Measurements from ENCODE around the gene C12orf76. TPM values are rescaled to one million over a fixed set of nuclear protein-coding genes. Genes with fewer than 3 reads are reported as not detected.

The C12orf76 gene
- total and polyA plus RNA-seq, 10 of the 15 experiments (the other 5 are each of a cell fraction or from before 2014, with no cell fraction given): 3.6 to 20.4 (median 10.7) TPM

GRCh38 chr12:110062241-110062640 lies 13.9 kb upstream of the C12orf76 start (continued):
- TF ChIP-seq ZNF384 (IDR thresholded peaks at IDR 0.05; ENCODE audit: borderline replicate concordance, low read depth, low read length) (no peak), LARP7 (IDR thresholded peaks at IDR 0.05) (no peak), BACH1 (IDR thresholded peaks at IDR 0.05; ENCODE audit: borderline replicate concordance) (no peak), ZSCAN29 (IDR thresholded peaks at IDR 0.05) (no peak)

DNA sequence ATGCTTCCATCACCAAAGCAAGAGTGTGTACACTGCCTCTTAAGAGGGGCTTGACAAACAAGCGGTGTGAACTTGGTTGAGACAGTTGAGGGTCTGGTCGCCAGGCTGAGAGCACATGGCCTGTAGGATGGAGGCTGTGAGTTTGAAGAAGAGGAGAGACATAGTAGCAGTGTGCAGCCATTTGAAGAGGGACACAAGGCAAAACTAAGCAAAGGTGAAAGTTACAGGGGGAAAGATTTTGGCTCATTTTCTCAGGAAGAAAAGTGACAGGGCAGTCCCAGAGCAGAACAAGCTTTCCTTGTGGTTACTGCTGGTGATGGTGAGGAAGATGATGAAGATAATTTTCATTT lies 11.3 kb upstream of the C12orf76 start:
- H4K20me1 ChIP-seq (ENCODE audit: control insufficient read depth, insufficient read depth): no peaks in the 10 kb centered on the region

More for the DNA sequence above, 11.3 kb upstream of the C12orf76 start:
- no peak overlapping the region for H3K4me2 ChIP-seq (ENCODE audit: control insufficient read depth, insufficient read depth)
- no peak overlapping the region for H3K9ac ChIP-seq (ENCODE audit: control insufficient read depth, insufficient read depth, low read length)
- no peak for DNase-seq (ENCODE audit: low read depth, low spot score)
- no peak for ATAC-seq
- no peak overlapping the region for H3K4me3 ChIP-seq
- TF ChIP-seq EGR1 (IDR thresholded peaks at IDR 0.05; ENCODE audit: borderline replicate concordance in 1 of 2, low read depth in 2 of 2, low read length in 2 of 2) (no peak), CREM (IDR thresholded peaks at IDR 0.05; ENCODE audit: low read depth) (no peak), SMAD5 (IDR thresholded peaks at IDR 0.05; ENCODE audit: low read depth) (no peak), PML (IDR thresholded peaks at IDR 0.05; ENCODE audit: low read length) (no peak), ATF2 (IDR thresholded peaks at IDR 0.05; ENCODE audit: low read length) (no peak), MEF2A (IDR thresholded peaks at IDR 0.05; ENCODE audit: insufficient read depth, low read depth, low read length) (no peak), ZNF592 (IDR thresholded peaks at IDR 0.05) (no peak), BCL11A (IDR thresholded peaks at IDR 0.05; ENCODE audit: low read depth, low read length) (no peak), NR2F1 (conservative IDR thresholded peaks at IDR 0.05) (no peak)
- TF ChIP-seq, protein P1, sequence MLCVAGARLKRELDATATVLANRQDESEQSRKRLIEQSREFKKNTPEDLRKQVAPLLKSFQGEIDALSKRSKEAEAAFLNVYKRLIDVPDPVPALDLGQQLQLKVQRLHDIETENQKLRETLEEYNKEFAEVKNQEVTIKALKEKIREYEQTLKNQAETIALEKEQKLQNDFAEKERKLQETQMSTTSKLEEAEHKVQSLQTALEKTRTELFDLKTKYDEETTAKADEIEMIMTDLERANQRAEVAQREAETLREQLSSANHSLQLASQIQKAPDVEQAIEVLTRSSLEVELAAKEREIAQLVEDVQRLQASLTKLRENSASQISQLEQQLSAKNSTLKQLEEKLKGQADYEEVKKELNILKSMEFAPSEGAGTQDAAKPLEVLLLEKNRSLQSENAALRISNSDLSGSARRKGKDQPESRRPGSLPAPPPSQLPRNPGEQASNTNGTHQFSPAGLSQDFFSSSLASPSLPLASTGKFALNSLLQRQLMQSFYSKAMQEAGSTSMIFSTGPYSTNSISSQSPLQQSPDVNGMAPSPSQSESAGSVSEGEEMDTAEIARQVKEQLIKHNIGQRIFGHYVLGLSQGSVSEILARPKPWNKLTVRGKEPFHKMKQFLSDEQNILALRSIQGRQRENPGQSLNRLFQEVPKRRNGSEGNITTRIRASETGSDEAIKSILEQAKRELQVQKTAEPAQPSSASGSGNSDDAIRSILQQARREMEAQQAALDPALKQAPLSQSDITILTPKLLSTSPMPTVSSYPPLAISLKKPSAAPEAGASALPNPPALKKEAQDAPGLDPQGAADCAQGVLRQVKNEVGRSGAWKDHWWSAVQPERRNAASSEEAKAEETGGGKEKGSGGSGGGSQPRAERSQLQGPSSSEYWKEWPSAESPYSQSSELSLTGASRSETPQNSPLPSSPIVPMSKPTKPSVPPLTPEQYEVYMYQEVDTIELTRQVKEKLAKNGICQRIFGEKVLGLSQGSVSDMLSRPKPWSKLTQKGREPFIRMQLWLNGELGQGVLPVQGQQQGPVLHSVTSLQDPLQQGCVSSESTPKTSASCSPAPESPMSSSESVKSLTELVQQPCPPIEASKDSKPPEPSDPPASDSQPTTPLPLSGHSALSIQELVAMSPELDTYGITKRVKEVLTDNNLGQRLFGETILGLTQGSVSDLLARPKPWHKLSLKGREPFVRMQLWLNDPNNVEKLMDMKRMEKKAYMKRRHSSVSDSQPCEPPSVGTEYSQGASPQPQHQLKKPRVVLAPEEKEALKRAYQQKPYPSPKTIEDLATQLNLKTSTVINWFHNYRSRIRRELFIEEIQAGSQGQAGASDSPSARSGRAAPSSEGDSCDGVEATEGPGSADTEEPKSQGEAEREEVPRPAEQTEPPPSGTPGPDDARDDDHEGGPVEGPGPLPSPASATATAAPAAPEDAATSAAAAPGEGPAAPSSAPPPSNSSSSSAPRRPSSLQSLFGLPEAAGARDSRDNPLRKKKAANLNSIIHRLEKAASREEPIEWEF (IDR thresholded peaks at IDR 0.05; ENCODE audit: insufficient replicate concordance, low read depth, low read length): no peak
- ChIA-PET RAD21 (ENCODE audit: unreplicated experiment) (no interaction called here), POLR2A (no interaction called here), CTCF (interaction anchor here (0.5 kb wide), 1 partner anchor 41 kb away, joined by 4 read pairs; no protein-coding TSS in a partner anchor), SMC1A (ENCODE audit: uncharacterized antibody, unreplicated experiment) (no interaction called here)
- no peaks in the 10 kb centered on the region; the same call in 1 of the 2 replicates for H3K4me1 ChIP-seq (ENCODE audit: control insufficient read depth, insufficient read depth, low read length)
- H3K79me2 ChIP-seq (ENCODE audit: control insufficient read depth, insufficient read depth, low read length): no peaks in the 10 kb centered on the region
- in situ Hi-C loops (cut with MboI) (no loop called here), intact Hi-C loops (cut with micrococcal nuclease; ENCODE audit: unreplicated experiment) (no loop called here)
- no peaks in the 10 kb centered on the region for H3K27me3 ChIP-seq (replicated peaks in 1 of 2; ENCODE audit: control insufficient read depth in 2 of 2, insufficient read depth in 2 of 2, low read length in 1 of 2)
- H3K36me3 ChIP-seq (ENCODE audit: control insufficient read depth in 2 of 2, insufficient read depth in 2 of 2, low read length in 1 of 2): no peaks in the 10 kb centered on the region
- no peaks in the 10 kb centered on the region; the same call in 2 of the 3 replicates for H3K9me3 ChIP-seq (replicated peaks; ENCODE audit: control insufficient read depth, insufficient read depth, low read length)
- H2AFZ ChIP-seq (ENCODE audit: control insufficient read depth, low read depth, low read length): no peak overlapping the region
- no peak overlapping the region for H3K27ac ChIP-seq (ENCODE audit: control insufficient read depth, insufficient read depth)
- no peak for FAIRE-seq
- WGBS (ENCODE audit: insufficient coverage, insufficient replicate concordance, low lambda C conversion rate, missing lambda C conversion rate): 63% methylated on average over 2 of the region's 2 CpGs
- BruUV-seq (replicated peaks): no TSS peak

Data from GM12878 (cell line).